Prostate gland (tissue), 2 donors: ENCODE data around the gene CSGALNACT2. TPM values are rescaled to one million over a fixed set of nuclear protein-coding genes. Genes with fewer than 3 reads are reported as not detected.

Experiments
- DNase-seq: peaks from one replicate; pipeline ENCODE4 v3.0.0-alpha.2; 2019; ENCODE audit warnings: low spot score
- H3K27ac ChIP-seq, 2 donors: fragments of 200-600 bp; sonication (generic); 2 replicates each; pipeline ENCODE4 v1.5.1; 2017 to 2019
- H3K27me3 ChIP-seq: fragments of 200-600 bp; sonication (generic); replicated peaks from 2 replicates; pipeline ENCODE4 v1.5.1; 2019; ENCODE audit not compliant: insufficient read depth
- H3K36me3 ChIP-seq, 2 donors: fragments of 200-600 bp; sonication (generic); 1 replicate in 1 of 2; 2 replicates in 1 of 2; pipeline versions ENCODE4 v1.5.1 to v1.8.1; 2017 to 2019
- H3K4me1 ChIP-seq: fragments of 200-600 bp; sonication (generic); replicated peaks from 2 replicates; pipeline ENCODE4 v1.5.1; 2019
- H3K4me3 ChIP-seq, 2 donors: fragments of 200-600 bp; sonication (generic); 2 replicates each; pipeline ENCODE4 v1.5.1; 2017 to 2019
- H3K9me3 ChIP-seq: fragments of 200-600 bp; sonication (generic); 2 replicates; pipeline ENCODE4 v1.5.1; 2017
- POLR2A ChIP-seq: fragments of 450-650 bp; IDR thresholded peaks from one replicate; pipeline ENCODE4 v1.6.1; 2016; ENCODE audit warnings: antibody characterized with exemption, mild to moderate bottlenecking
- POLR2AphosphoS5 ChIP-seq: sonication (generic); formaldehyde crosslinking; IDR thresholded peaks from one replicate; pipeline ENCODE4 v1.6.1; 2017; ENCODE audit warnings: antibody characterized with exemption
- WGBS: methylation state at CpG from one replicate; pipeline ENCODE4 v1.1.5; 2018; 5-methylcytosine and 5-hydroxymethylcytosine counted together
- intact Hi-C: fragments of 100-400 bp; cut with DNase I; formaldehyde crosslinking; loops from one replicate; pipeline ENCODE4 v1.14.2; 2022
- total RNA-seq, 2 donors: library from RNA; depleted of rRNA; stranded (reverse); fragments of >200 nt; gene quantifications; one replicate each; pipeline ENCODE4 v1.1.0, GENCODE V29; 2016
- TF ChIP-seq, protein P1 (sequence below), 4 experiments: fragments of 200-600 bp in 2 of 4; fragments of 450-650 bp in 2 of 4; sonication (generic) in 2 of 4; IDR thresholded peaks; 1 replicate in 3 of 4; 2 replicates in 1 of 4; pipeline ENCODE4 v1.5.1; 2016 to 2019; ENCODE audit warnings: antibody characterized with exemption in 4 of 4, mild to moderate bottlenecking in 2 of 4, moderate library complexity in 2 of 4

Gene CSGALNACT2
- total RNA-seq, 2 donors from 2014 or later = 10.0 to 15.9 TPM

DNA sequence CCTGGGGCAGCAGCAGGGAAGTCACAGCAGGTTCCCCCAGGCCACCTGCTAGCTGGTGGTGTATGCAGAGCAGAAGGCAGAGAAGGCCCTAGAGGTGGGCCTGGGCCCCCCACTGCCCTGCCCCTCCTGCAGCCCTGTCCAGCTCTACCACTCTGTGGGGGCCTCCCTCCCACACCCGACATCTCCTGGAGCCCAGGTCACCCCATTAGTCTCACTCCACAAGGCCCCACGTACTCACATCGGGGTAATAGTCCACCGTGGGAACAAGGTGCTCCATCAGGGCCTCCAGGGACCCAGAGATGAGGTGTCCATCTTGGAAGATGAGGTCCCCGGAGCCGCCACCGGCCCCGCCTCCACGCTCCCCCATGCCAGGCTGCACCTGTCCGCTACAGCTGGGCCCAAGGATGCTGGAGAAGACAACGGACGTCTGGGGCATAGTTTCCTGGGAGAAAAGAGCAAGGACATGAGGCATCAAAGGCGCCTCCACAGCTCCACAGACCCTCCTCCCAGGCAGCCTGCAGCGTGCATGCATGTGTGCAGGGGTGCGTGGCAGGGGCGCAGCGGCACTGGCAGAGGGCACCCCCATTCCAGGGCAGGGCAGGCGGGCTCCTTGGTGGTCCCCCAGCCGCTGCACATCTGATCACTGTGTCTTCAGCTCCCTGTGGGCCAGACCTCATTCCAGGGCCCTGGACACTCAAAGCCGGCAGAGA is 67.6 kb downstream of the CSGALNACT2 start:
- no peaks in the 10 kb centered on the region for H3K9me3 ChIP-seq
- DNase-seq = no peak
- H3K27ac ChIP-seq = no peak overlapping the region
- TF ChIP-seq POLR2A (no peak), POLR2AphosphoS5 (no peak)
- TF ChIP-seq, protein P1, sequence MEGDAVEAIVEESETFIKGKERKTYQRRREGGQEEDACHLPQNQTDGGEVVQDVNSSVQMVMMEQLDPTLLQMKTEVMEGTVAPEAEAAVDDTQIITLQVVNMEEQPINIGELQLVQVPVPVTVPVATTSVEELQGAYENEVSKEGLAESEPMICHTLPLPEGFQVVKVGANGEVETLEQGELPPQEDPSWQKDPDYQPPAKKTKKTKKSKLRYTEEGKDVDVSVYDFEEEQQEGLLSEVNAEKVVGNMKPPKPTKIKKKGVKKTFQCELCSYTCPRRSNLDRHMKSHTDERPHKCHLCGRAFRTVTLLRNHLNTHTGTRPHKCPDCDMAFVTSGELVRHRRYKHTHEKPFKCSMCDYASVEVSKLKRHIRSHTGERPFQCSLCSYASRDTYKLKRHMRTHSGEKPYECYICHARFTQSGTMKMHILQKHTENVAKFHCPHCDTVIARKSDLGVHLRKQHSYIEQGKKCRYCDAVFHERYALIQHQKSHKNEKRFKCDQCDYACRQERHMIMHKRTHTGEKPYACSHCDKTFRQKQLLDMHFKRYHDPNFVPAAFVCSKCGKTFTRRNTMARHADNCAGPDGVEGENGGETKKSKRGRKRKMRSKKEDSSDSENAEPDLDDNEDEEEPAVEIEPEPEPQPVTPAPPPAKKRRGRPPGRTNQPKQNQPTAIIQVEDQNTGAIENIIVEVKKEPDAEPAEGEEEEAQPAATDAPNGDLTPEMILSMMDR (IDR thresholded peaks at IDR 0.05) = no peak
- H3K27me3 ChIP-seq = no peaks in the 10 kb centered on the region
- H3K4me3 ChIP-seq = no peak overlapping the region
- no peaks in the 10 kb centered on the region for H3K4me1 ChIP-seq
- H3K36me3 ChIP-seq = no peaks in the 10 kb centered on the region
- 92% methylated on average over 20 of the region's 20 CpGs for WGBS
- intact Hi-C loops = no loop called here

DNA sequence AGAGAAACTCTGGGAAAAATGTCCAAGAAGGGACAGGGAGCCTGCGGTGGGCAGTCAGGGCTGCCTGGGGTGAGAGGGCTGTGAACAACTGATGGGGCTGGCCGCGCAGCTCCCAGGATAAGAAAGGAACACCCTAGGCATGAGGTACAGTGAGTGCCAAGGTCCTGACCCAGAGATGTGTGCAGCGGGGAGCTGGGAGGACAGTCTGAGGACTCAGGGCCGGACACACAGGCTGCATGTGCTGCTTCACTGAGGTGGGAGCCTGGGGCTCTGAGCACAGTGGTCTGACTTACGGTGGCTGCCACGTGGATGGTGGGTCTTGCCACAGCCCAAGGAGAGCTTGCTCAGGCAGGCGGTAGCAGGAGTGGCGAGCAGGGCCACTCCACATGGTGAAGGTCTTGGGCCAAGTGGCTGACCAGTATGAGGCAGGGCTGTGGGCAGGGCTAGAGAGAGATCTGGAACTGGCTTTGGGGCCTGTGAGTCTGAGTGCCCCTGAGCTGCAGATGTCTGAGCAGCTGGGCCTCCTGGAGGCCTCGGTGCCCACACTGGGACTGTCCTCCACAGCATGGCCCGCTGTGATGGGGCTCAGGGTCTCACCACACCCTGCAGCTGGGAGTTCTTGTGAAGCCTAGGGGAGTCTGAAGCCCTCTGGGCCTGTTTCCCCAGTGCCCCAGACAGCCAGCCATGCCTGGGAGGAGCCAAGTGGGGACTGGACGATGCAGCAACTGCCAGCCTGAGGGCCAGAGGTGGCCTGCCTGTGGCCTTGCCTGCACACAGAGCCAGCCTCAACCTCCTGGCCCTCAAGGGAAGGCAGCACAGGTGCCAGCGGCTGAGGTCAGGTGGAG is 68.4 kb downstream of the CSGALNACT2 start:
- no peaks in the 10 kb centered on the region for H3K9me3 ChIP-seq
- intact Hi-C loops = no loop called here
- no peaks in the 10 kb centered on the region for H3K36me3 ChIP-seq
- TF ChIP-seq POLR2AphosphoS5 (no peak), POLR2A (no peak)
- TF ChIP-seq, protein P1 (IDR thresholded peaks at IDR 0.05) = no peak
- no peak for DNase-seq
- 89% methylated on average over 12 of the region's 13 CpGs for WGBS
- H3K27me3 ChIP-seq = no peaks in the 10 kb centered on the region
- no peaks in the 10 kb centered on the region for H3K4me1 ChIP-seq
- no peak overlapping the region for H3K27ac ChIP-seq
- no peak overlapping the region for H3K4me3 ChIP-seq

DNA sequence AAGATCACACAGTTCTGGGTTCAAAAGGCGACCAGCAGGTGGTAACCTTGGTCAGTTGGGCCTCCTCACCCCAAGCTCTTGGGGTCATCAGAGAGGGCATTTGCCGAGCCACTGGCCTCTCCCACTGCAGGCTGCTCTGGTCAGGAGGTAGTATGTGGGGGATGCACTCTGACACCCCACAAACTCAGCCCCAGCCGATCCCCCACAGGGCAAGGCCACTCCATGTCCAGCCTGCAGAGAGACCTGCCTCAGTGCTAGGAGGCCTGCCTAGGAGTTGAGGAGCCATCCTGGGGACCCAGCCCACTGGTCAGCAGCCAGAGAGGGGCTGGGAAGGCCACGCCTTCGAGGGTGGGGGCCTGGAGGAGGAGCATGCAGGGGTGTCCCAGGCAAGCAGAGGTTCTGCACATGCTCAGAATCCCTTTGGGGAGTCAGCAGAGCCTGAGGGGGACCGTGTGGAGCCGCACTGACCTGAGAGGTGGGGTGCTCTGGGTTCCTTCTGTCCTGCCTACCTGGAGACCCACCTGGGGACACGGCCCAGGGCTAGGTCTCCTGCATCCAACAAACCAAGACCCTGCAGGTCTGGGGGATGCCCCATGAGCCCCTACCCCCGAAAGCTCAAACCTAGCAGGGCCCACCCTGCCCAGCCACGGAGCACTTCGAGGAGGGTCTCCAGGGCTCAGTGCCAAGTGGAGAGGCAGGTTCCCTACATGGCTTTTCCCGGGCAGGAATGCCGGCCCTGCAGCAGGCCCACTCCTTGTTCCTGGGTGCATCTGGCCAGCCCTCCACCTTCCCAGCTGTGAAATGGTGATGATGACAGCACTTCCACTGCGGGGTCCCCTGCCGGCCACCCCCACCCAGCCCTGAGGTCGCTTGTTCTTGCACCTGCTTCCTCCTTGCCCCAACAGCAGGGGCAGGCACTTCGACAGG is 70.2 kb downstream of the CSGALNACT2 start:
- intact Hi-C loops = no loop called here
- Histone ChIP-seq H3K4me3 (no peak overlapping the region), H3K4me1 (no peaks in the 10 kb centered on the region), H3K9me3 (no peaks in the 10 kb centered on the region), H3K27ac (no peak overlapping the region), H3K36me3 (no peaks in the 10 kb centered on the region), H3K27me3 (no peaks in the 10 kb centered on the region)
- 80% methylated on average over 16 of the region's 17 CpGs for WGBS
- no peak for TF ChIP-seq POLR2AphosphoS5
- no peak for TF ChIP-seq POLR2A
- TF ChIP-seq, protein P1 (IDR thresholded peaks at IDR 0.05) = no peak
- DNase-seq = no peak

DNA sequence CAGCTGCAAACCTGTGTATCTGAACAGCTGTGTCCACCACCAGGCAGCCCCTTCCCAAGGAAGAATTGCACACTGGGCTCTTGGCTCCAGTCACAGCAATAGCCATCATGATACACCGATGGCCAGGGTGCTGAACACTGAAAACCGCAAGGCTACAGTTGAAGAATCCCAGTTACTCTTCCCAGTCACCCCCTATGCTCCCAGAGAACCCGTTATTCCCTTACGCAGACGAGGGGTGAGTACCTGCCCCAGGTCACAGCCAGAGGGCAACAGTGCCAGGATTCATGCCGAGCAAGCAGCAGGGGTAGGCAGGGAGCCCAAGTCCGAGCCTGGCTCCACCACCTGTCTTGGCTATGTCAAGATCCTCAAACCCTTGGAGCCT is 70.8 kb downstream of the CSGALNACT2 start:
- TF ChIP-seq POLR2A = no peak
- TF ChIP-seq, protein P1 (IDR thresholded peaks at IDR 0.05) = no peak
- no peak for TF ChIP-seq POLR2AphosphoS5
- no peaks in the 10 kb centered on the region for H3K4me1 ChIP-seq
- WGBS = 90% methylated on average over 7 of the region's 7 CpGs
- DNase-seq = no peak
- intact Hi-C loops = no loop called here
- no peak overlapping the region for H3K27ac ChIP-seq
- no peak overlapping the region for H3K4me3 ChIP-seq
- H3K9me3 ChIP-seq = no peaks in the 10 kb centered on the region
- no peaks in the 10 kb centered on the region for H3K36me3 ChIP-seq
- no peaks in the 10 kb centered on the region for H3K27me3 ChIP-seq
